SU-DHL-6 (cell line): ENCODE results near the gene DNAH14.

Experiments used
- EZH2phosphoT487 ChIP-seq: fragments of 200-600 bp; sonication (generic), shearing (Covaris generic); conservative IDR thresholded peaks from 2 replicates; pipeline ENCODE4 v1.6.1; 2018; ENCODE audit warnings: mild to moderate bottlenecking, antibody characterized with exemption, low read length, moderate library complexity, mixed read lengths
- TF ChIP-seq, protein P1 (sequence below): fragments of 200-600 bp; sonication (generic); IDR thresholded peaks from one replicate; pipeline ENCODE4 v1.5.1; 2017; ENCODE audit warnings: antibody characterized with exemption, mild to moderate bottlenecking, low read length, moderate library complexity; ENCODE audit not compliant: insufficient read depth, poor library complexity, severe bottlenecking

DNA sequence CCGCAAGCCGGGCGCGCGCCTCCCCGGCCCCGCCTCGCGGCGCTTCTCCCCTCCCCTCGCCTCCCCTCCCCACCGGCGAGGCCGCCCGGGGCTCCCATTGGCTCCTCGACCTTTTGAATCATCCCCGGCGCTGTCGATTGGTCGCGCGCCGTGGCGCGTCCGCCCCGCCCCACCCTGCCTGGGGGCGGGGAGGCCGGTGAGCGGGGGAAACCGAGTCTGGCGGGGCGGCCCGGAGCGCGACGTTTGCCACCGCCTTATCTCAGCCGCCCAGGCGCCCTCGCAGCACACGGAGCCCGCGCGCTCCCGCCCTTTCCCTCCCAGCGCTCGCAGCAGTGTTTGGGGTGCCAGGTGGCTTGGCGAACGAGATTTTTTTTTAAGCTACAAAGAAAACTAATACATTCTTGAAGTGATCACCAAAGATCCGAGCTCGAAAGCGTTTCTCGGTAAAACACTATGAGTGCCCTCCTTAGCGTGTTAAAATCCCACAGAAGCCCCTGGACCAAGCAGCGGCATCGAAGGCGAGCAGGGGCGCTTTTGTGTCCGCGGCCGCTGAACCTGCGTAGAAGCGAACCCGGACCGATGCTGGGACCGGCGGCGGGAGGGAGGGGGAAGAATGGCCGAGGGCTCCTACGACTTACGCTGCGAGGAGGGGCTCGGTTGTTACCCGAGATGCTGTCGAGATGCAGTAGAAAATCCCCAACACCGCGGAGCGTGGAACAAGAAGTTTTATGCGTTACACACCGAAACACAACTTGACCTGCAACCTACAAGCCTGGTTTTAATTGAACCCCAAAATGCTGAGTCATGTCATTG lies 498.8 kb downstream of the DNAH14 start:
- TF ChIP-seq EZH2phosphoT487, result no peak
- TF ChIP-seq, protein P1, sequence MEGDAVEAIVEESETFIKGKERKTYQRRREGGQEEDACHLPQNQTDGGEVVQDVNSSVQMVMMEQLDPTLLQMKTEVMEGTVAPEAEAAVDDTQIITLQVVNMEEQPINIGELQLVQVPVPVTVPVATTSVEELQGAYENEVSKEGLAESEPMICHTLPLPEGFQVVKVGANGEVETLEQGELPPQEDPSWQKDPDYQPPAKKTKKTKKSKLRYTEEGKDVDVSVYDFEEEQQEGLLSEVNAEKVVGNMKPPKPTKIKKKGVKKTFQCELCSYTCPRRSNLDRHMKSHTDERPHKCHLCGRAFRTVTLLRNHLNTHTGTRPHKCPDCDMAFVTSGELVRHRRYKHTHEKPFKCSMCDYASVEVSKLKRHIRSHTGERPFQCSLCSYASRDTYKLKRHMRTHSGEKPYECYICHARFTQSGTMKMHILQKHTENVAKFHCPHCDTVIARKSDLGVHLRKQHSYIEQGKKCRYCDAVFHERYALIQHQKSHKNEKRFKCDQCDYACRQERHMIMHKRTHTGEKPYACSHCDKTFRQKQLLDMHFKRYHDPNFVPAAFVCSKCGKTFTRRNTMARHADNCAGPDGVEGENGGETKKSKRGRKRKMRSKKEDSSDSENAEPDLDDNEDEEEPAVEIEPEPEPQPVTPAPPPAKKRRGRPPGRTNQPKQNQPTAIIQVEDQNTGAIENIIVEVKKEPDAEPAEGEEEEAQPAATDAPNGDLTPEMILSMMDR, result no peak
